Renal cortical epithelial cell (primary cell): Measurements from ENCODE around the gene GALNT10. TPM values are rescaled to one million over a fixed set of nuclear protein-coding genes. Genes with fewer than 3 reads are reported as not detected.
"Not testable (repeated sequence)": the region's sequence is repeated elsewhere in the genome, so short reads cannot be mapped to it uniquely, and the experiment has no call there.

ENCODE experiments used
- DNase-seq: peaks from one replicate; pipeline ENCODE4 v3.0.0-alpha.2; 2011; ENCODE audit warnings: low read depth
- total RNA-seq: library from RNA; depleted of rRNA; stranded (reverse); fragments of >200 nt; gene quantifications from 2 replicates; pipeline ENCODE4 v1.2.3, GENCODE V29; 2014

GALNT10 gene, protein sequence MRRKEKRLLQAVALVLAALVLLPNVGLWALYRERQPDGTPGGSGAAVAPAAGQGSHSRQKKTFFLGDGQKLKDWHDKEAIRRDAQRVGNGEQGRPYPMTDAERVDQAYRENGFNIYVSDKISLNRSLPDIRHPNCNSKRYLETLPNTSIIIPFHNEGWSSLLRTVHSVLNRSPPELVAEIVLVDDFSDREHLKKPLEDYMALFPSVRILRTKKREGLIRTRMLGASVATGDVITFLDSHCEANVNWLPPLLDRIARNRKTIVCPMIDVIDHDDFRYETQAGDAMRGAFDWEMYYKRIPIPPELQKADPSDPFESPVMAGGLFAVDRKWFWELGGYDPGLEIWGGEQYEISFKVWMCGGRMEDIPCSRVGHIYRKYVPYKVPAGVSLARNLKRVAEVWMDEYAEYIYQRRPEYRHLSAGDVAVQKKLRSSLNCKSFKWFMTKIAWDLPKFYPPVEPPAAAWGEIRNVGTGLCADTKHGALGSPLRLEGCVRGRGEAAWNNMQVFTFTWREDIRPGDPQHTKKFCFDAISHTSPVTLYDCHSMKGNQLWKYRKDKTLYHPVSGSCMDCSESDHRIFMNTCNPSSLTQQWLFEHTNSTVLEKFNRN
- total RNA-seq = 44.8 and 78.5 TPM in 2 replicates

DNA sequence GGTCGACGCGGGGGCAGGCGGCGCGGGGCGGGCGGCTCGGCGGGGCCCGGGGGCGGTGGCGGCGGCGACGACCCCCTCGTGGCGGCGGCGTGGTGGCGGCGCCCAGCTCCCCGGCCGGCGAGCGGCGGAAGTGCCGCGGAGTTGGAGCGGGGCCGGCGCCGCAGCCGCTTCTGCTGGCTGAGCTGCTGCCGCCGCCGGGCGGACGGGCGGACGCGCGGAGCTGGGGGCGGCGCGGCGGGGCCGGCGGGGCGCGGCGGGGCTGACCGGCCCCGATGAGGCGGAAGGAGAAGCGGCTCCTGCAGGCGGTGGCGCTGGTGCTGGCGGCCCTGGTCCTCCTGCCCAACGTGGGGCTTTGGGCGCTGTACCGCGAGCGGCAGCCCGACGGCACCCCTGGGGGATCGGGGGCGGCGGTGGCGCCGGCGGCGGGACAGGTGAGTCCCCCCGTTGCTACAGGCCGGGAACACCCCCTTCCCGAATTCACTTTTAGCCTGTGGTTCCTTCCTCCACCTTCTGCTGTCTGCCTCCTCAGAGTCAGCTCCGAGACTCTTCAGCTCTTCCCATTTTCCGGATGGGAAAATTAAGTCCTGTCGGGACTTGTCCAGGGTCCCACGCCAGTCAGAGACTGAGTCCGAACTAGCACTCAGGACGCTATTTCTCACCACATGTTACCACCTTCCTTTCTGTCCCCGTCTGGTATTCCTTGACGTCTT is at the start of gene GALNT10:
Gene GALNT10 (plus strand): TSS at position 139 of the 710 bp plus-strand sequence. CDS start 134 bp downstream, at position 273.
- DNase-seq = no peak

DNA sequence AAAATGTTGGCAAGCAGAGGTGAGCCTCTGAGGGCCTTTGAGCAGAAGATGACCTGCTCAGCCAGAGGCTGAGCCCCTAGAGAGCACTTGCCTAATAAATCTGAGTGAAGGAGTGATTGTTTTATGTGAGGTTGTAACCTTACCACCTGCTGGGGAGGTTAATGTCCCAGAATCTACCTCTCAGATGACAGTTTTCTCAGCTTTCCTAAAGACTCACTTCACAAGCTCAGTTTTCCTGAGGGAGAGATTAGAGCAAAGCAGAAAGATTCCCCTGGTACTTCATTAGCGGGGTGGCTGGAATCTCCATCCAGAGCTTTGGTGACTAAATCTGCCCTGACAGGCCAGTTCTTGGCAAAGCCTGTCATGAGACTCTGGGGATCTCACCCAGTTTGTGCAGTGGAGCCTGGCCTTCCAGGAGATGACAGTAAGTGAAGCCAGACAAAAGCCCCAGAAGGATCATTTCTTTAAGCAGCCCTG is 48.8 kb upstream of the GALNT10 start:
- peak; percentile 6 for DNase-seq

- peak; percentile 50 for DNase-seq
Measured at GRCh38 chr5:154143211-154143641, 47.3 kb upstream of the GALNT10 start.

- no peak for DNase-seq
Measured at GRCh38 chr5:154145268-154145667, 45.3 kb upstream of the GALNT10 start.

DNA sequence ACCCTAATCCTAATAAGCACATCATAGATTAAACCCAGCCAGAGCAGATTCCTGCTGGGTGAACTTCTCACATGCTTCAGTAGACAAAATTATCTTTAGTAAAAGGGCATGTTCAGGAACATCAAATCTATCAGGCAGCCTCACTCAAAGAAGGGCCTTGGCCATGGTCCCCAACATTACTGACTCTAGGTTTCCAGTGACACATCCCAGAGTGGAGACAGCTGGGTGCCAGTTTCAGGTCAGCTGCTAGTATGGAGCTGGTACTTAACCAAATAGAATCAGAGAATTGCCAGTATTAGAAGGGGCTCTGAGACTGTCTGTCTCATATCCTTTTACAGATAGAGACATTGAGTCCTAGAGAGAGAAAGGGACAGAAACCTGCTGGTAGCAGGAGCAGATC is 44.1 kb upstream of the GALNT10 start:
- DNase-seq = no peak

DNA sequence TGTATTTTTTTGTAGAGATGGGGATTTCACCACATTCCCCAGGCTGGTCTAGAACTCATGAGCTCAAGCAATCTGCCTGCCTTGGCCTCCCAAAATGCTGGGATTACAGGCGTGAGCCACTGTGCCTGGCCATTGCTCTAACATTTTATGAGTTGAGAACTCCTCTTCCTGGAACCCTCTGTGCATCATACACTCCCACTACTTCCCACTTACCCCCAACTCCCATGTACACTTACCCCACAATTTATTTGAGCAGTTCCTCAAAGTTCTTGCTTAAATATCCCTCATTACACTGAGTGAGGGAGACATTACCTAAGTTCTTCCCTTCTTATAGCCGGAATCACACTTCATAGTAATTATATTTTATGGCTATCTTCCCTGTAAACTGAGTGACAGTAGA is 42.9 kb upstream of the GALNT10 start:
- no peak for DNase-seq

GRCh38 chr5:154150471-154150870 is 40.1 kb upstream of the GALNT10 start:
- not testable (repeated sequence) for DNase-seq

DNA sequence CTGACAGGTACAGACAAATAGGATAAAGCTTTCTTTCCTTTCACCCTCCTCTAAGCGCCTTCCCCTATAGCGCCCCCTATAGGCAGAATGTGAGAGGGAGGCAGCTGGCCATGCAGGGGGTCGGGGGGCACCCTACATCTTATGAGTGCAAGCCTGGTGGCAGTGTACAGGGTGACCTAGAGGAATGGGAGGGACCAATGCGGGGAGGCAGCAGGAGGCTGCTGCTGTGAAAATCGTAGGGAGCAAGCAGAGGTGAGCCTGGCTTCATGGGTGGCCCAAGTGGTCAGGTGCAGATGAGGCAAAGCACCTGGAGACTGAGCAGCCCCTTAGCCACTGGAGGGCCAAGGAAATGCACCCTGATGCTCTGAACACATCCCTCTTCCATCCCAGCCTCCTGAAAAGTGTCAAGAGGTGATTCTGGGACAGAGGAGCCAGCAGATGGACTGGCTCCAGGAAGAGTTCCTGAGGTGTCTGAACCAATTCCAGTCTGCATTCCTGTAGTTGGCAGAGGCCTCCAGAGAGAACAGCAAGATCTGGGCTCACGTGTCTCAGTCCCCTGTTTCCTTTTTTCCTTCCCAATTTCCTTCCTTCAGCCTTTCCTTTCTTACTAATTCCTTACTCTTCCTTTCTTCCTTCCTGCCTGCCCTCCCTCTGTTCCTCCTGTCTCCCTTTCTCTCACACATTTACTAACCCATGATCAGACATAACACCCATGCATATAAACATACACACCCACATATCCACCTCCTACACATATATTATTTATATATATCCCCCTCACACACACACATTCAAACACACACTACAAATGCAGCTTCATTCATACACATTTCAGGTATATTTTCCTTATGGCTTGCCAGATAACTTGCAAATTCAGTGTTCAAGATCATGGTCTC is 32.8 kb upstream of the GALNT10 start:
- no peak for DNase-seq

DNA sequence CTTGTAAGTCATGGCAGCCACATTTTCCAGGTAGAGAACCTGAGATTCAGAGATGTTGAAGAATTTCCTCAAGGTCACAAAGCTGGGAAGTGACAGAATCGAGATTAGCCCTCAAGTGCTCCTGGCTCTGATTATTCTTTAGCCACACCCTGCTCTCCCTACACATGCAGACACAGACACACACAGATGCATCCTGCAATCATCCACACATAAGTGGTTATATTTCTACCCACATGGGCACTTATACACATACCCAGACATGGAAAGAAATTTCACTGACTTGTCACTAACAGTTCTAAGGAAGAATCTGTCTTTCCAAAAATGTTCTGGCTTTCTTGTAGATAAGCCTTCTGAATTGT is 32.2 kb upstream of the GALNT10 start:
- no peak for DNase-seq

DNA sequence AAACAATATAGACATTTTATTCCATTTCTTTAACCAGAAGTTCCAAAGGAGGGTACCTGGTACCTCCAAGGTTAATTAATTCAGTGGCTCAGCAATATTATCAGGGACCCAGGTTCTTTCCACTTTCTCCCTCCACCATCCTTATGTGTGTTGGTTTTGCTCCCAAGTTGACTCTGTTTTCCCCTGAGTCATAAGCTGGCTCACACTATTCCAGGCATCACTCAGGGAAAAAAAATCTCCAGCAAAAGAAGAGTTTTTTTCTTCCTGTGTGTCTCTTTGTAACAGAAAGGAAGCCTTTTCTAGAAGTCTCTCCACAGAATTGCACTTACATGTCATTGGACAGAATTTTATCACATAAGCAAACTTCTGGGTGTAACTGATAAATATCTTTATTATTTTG is 31.2 kb upstream of the GALNT10 start:
- DNase-seq = peak; percentile 22

- no peak for DNase-seq
Measured at GRCh38 chr5:154162539-154163151, 27.9 kb upstream of the GALNT10 start.

DNA sequence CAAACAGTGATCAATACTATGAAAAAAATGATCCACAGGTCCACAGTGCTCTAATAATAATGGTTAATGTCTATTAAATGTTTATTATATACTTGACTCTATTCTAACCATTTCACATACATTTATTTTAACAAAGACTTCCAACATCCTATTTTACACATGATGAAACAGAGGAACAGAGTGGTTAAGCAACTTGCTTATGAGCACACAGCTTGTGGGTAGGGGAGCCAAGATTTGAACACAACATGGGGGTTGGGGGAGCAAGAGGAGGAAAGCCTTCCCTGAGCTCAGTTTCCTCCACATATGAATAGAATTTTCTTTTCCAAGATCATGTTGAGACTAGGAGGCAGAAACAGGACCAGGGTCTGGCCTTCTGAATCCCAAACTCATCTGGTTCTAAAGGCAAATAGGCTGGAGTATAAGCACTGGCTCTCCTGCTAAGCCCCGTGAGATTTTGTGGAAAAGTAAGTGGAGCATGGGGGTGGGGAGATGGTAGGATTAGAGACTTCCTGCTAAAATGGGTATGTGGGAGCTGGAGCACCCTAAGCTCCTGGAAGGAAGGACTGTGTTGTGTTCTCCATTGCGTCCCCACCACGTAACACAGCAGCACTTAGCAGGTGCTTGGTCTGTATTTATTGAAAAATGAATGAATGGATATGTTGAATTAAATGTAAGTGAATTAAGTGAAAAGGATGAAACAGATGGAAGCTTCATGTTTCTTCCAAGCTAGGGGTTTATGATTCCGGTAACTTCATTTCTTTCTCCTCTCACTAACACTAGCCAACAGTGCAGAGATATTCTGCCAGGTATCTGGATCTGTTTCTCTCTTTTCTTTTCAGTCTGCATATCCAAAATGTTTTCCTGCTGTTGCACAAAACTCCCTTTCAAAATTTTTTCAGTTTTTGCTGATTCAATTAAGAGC is 26.9 kb upstream of the GALNT10 start:
- no peak for DNase-seq

DNA sequence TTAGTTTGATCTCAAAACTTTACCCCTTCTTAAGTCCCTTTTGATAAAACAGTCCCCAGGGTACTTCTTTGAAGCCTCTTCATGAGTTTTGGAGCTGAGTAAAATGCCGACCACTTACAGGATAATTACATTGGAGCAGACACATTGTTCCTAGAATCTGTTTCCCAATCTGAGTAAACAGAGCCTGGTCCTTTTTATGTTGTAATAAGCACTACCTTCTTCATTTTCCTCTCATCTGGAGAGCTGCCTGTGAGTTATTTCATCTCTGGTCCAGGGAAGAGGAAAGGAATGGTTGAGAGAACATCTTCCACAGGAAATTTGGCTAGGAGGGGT is 26.3 kb upstream of the GALNT10 start:
- DNase-seq = no peak

DNA sequence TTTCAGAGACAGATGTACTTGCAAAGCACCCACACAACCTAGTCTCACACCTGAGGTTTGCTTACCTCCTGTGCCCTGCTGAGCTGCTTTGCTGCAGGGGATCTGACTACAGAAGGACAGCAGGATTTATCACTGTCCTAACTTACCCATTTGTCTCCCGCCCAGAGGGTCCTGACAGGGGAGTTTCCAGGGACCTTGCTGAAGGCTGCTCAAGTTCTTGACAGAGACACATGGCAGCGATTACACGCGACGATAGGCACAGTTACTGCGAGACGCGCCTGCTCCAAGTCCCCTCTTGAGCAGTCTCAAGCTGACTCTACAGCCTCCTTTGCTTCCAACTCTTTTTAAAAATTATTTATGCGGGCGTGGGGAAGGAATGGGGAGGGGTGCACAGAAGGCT is 24.6 kb upstream of the GALNT10 start:
- DNase-seq = no peak

DNA sequence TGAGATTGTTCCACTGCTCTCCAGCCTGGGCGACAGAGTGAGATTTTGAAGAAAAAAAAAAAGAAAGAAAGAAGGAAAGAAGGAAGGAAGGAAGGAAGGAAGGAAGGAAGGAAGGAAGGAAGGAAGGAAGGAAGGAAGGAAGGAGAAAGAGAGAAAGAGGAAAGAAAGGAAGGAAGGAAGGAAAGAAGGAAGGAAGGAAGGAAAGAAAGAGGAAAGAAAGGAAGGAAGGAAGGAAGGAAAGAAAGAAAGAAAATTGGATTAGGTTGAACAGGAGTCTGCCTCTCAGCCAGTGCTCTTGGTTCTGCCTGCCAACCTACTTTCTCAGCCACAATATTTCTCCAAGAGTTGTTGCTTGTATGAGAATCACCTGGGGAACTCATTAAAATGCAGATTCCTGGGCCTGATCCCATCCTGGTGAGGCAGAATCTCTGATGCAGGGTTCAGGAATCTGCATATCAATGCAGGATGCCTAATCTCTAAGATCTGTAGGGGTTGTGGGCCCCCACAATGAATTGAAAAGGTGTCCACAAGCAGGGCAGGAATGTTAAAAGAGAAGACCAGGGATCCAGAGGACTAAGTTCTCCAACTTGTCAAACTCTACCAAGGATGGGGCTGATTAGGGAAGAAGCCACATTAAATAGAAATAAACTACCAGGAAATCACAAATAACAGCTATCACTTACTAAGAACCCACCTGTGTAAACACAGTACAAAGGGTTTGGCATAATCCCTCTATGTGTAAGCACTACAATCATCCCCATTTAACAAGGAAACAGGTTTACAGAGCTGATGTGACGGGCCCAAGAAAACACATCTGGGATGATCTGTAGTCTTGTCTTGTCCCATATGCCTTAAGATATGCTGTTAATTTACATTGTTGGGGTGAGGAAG is 23.4 kb upstream of the GALNT10 start:
- DNase-seq = no peak

DNA sequence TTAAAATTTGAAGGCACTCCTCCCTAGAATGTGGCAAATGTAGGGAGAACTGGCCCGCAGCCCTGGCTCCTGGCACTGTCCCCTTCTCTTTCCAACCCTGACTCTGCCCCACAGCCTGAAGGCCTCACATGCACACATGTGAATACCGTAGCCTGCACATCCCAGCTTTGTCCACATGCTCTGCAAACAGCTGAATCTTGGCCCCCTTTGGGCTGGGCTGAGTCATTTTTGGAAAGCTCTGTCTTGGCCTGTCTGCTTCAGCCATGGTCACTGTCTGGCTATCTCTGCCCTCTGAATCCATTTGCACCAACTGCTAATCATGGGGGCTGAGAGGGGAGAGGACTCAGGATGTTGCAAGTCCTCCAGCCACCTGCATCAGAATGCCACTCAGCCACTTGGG is 22.1 kb upstream of the GALNT10 start:
- DNase-seq = no peak

DNA sequence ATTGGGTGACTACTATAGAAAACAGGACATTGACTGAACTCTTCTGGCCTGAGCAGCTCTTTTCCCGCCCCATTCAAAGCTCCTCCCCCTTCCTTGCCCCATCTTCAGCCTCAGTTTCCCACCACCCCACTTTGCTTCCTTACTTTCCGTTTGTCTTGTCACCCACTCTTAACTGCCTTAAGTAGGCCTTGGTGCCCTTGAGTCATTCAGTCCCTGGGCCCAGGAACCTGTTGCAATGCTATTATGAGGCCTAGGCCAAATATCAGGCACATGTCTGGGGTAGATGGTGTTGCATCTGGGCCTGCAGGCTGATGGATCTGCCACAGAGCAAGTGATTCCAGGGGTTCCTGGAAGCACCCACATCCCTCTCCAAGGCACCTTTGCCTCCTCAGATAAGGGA is 17.7 kb upstream of the GALNT10 start:
- no peak for DNase-seq

GRCh38 chr5:154174091-154174490 is 16.4 kb upstream of the GALNT10 start:
- peak; percentile 54 for DNase-seq

DNA sequence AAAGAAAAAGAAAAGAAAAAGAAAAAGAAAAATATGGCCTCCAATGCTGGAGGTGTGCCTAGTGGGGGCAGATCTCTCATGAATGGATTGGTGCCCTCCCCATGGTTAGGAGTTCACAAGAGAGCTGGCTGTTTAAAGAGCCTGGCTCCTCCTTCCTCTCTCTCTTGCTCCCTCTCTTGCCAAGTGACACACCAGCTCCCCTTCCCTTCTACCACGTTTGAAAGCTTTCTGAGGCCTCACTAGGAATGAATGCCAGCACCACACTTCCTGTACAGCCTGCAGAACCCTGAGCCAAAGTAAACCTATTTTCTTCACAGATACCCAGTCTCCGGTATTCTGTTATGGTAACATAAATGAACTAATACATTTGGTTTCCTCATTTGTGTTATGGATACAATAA is 14.4 kb upstream of the GALNT10 start:
- no peak for DNase-seq
